HepG2 (cell line): Measurements from ENCODE around the gene HPD. TPM values are rescaled to one million over a fixed set of nuclear protein-coding genes. Genes with fewer than 3 reads are reported as not detected.
A peak's percentile ranks its signal among the peaks of the same experiment; 100 is the strongest.

Experiments
- ATAC-seq: fragments of 200-7000 bp; cut with Tn5 transposase; 3 replicates; pipeline ENCODE4 v1.9.1; 2020; ENCODE audit warnings: mild to moderate bottlenecking, moderate library complexity
- BruUV-seq: library from RNA; stranded (reverse); fragments of 400-500 nt; replicated peaks from 2 replicates; lab custom pipeline; 2021; lab: Mats Ljungman, UMichigan
- CTCF ChIA-PET: fragments of 300-600 bp; formaldehyde crosslinking; extraction: SDS; loops from one replicate; lab custom pipeline; 2021; ENCODE audit warnings: low total read pairs, inconsistent platforms, low intra/inter-chr PET ratio; lab: Yijun Ruan, JAX
- POLR2A ChIA-PET: fragments of 350-600 bp; sonication (Branson Sonifier 250); formaldehyde crosslinking; loops from one replicate; lab custom pipeline; 2020; ENCODE audit warnings: antibody characterized with exemption, inconsistent platforms; lab: Yijun Ruan, JAX
- DNase-seq: peaks from one replicate; pipeline ENCODE4 v3.0.0-alpha.2; 2015; ENCODE audit warnings: low spot score
- FAIRE-seq: peaks from 3 replicates; lab custom pipeline; 2011; peaks lifted over from hg19 to GRCh38; lab: Jason Lieb, UNC
- H2AFZ ChIP-seq: one replicate; pipeline ENCODE4 v1.6.1; 2011; ENCODE audit warnings: low read length, inconsistent platforms
- H3K27ac ChIP-seq: fragments of 300-600 bp; 3 replicates; pipeline ENCODE4 v1.8.0; 2011; ENCODE audit warnings: mixed run types, mild to moderate bottlenecking, mixed read lengths, low read length, inconsistent platforms; ENCODE audit not compliant: insufficient read depth; ENCODE audit errors: extremely low read length
- H3K27me3 ChIP-seq, 2 experiments: fragments of 200-600 bp in 1 of 2; 2 replicates in 1 of 2; 3 replicates in 1 of 2; pipeline versions ENCODE4 v1.6.0 to v1.8.0; 2011; ENCODE audit warnings: low read length in 2 of 2, mild to moderate bottlenecking in 2 of 2, moderate library complexity in 2 of 2, inconsistent platforms in 1 of 2; ENCODE audit not compliant: insufficient read depth in 2 of 2, control insufficient read depth in 1 of 2
- H3K36me3 ChIP-seq, 2 experiments: fragments of 200-600 bp in 1 of 2; replicated peaks in 1 of 2; 2 replicates in 1 of 2; 3 replicates in 1 of 2; pipeline versions ENCODE4 v1.5.1 to v1.8.0; 2011; ENCODE audit warnings: low read length in 2 of 2, inconsistent platforms in 1 of 2; ENCODE audit not compliant: insufficient read depth in 2 of 2, control insufficient read depth in 1 of 2
- H3K4me1 ChIP-seq: 2 replicates; pipeline ENCODE4 v1.5.1; 2012; ENCODE audit warnings: low read length, inconsistent platforms; ENCODE audit not compliant: insufficient read depth
- H3K4me2 ChIP-seq: 2 replicates; pipeline ENCODE4 v1.6.0; 2011; ENCODE audit warnings: low read depth, low read length, inconsistent platforms
- H3K4me3 ChIP-seq, 3 experiments: fragments of 200-600 bp in 1 of 3; sonication (generic), shearing (Covaris generic) in 1 of 3; replicated peaks in 1 of 3; 2 replicates each; pipeline ENCODE4 v1.5.1; 2011 to 2016; ENCODE audit warnings: low read length in 3 of 3, inconsistent platforms in 2 of 3, low read depth in 2 of 3, mild to moderate bottlenecking in 2 of 3, control low read depth in 1 of 3, mixed read lengths in 1 of 3; ENCODE audit not compliant: insufficient read depth in 1 of 3
- H3K79me2 ChIP-seq: one replicate; pipeline ENCODE4 v1.6.1; 2011; ENCODE audit warnings: low read length, inconsistent platforms; ENCODE audit not compliant: insufficient read depth
- H3K9ac ChIP-seq: 2 replicates; pipeline ENCODE4 v1.6.0; 2011; ENCODE audit warnings: mild to moderate bottlenecking, low read depth, low read length, inconsistent platforms; ENCODE audit not compliant: insufficient read depth
- H3K9me3 ChIP-seq: 2 replicates; pipeline ENCODE4 v1.5.1; 2012; ENCODE audit warnings: mild to moderate bottlenecking, low read length
- H4K20me1 ChIP-seq: 2 replicates; pipeline ENCODE4 v1.6.0; 2011; ENCODE audit warnings: inconsistent platforms, mild to moderate bottlenecking, low read length, moderate library complexity; ENCODE audit not compliant: insufficient read depth
- BATF2 ChIP-seq: sonication (generic); formaldehyde crosslinking; IDR thresholded peaks from 2 replicates; pipeline ENCODE4 v1.8.0; 2022; ENCODE audit warnings: mild to moderate bottlenecking, missing genetic modification reagents, moderate library complexity
- HNRNPK ChIP-seq: fragments of 200-400 bp; formaldehyde crosslinking; IDR thresholded peaks from 2 replicates; pipeline ENCODE4 v1.6.1; 2018; ENCODE audit warnings: low read length, low read depth, moderate library complexity, mild to moderate bottlenecking; ENCODE audit not compliant: poor library complexity, severe bottlenecking
- IRX3 ChIP-seq: sonication (generic); formaldehyde crosslinking; IDR thresholded peaks from 2 replicates; pipeline ENCODE4 v1.8.1; 2023; ENCODE audit warnings: mild to moderate bottlenecking, low read depth, missing genetic modification reagents, borderline replicate concordance
- MLX ChIP-seq: IDR thresholded peaks from 2 replicates; pipeline ENCODE4 v1.6.1; 2016
- NFE2L2 ChIP-seq: fragments of 150-350 bp; IDR thresholded peaks from 2 replicates; pipeline ENCODE4 v1.6.1; 2014; ENCODE audit warnings: low read length
- NR1H2 ChIP-seq: sonication (generic); formaldehyde crosslinking; IDR thresholded peaks from 2 replicates; pipeline ENCODE4 v1.8.1; 2022; ENCODE audit warnings: low read depth, missing genetic modification reagents, borderline replicate concordance
- SALL1 ChIP-seq: sonication (generic); formaldehyde crosslinking; IDR thresholded peaks from 2 replicates; pipeline ENCODE4 v1.8.0; 2022; ENCODE audit warnings: mild to moderate bottlenecking, missing genetic modification reagents
- TP53 ChIP-seq: sonication (generic); formaldehyde crosslinking; conservative IDR thresholded peaks from 2 replicates; pipeline ENCODE4 v1.4.0; 2020; ENCODE audit warnings: missing genetic modification reagents
- ZFP62 ChIP-seq: sonication (generic); formaldehyde crosslinking; IDR thresholded peaks from 2 replicates; pipeline ENCODE4 v1.4.0; 2020; ENCODE audit warnings: missing genetic modification reagents
- ZMYM2 ChIP-seq: sonication (generic); formaldehyde crosslinking; IDR thresholded peaks from 2 replicates; pipeline ENCODE4 v1.8.0; 2022; ENCODE audit warnings: mild to moderate bottlenecking, missing genetic modification reagents
- ZNF124 ChIP-seq: sonication (generic); formaldehyde crosslinking; IDR thresholded peaks from 2 replicates; pipeline ENCODE4 v1.4.0; 2020; ENCODE audit warnings: missing genetic modification reagents
- ZNF329 ChIP-seq: sonication (generic); formaldehyde crosslinking; IDR thresholded peaks from 2 replicates; pipeline ENCODE4 v1.9.0; 2021; ENCODE audit warnings: low read depth, mild to moderate bottlenecking, missing genetic modification reagents
- ZNF446 ChIP-seq: sonication (generic); formaldehyde crosslinking; IDR thresholded peaks from 2 replicates; pipeline ENCODE4 v1.5.0; 2020; ENCODE audit warnings: mild to moderate bottlenecking, missing genetic modification reagents
- ZNF563 ChIP-seq: sonication (generic); formaldehyde crosslinking; IDR thresholded peaks from 2 replicates; pipeline ENCODE4 v1.8.0; 2022; ENCODE audit warnings: mild to moderate bottlenecking, moderate library complexity, missing genetic modification reagents
- ZNF598 ChIP-seq: sonication (generic); formaldehyde crosslinking; IDR thresholded peaks from 2 replicates; pipeline ENCODE4 v1.5.1; 2020; ENCODE audit warnings: mild to moderate bottlenecking, missing genetic modification reagents, borderline replicate concordance
- ZNF773 ChIP-seq: sonication (generic); formaldehyde crosslinking; IDR thresholded peaks from 2 replicates; pipeline ENCODE4 v1.4.0; 2020; ENCODE audit warnings: missing genetic modification reagents, borderline replicate concordance
- ZNF780A ChIP-seq: sonication (generic); formaldehyde crosslinking; IDR thresholded peaks from 2 replicates; pipeline ENCODE4 v1.8.0; 2022; ENCODE audit warnings: mild to moderate bottlenecking, missing genetic modification reagents, moderate library complexity
- ZNF878 ChIP-seq: sonication (generic); formaldehyde crosslinking; IDR thresholded peaks from 2 replicates; pipeline ENCODE4 v1.8.1; 2023; ENCODE audit warnings: mild to moderate bottlenecking, missing genetic modification reagents, moderate library complexity
- ZSCAN31 ChIP-seq: sonication (generic); formaldehyde crosslinking; IDR thresholded peaks from 2 replicates; pipeline ENCODE4 v1.5.0; 2020; ENCODE audit warnings: low read depth, mild to moderate bottlenecking, missing genetic modification reagents
- ZUFSP ChIP-seq: sonication (generic); formaldehyde crosslinking; IDR thresholded peaks from 2 replicates; pipeline ENCODE4 v1.9.0; 2021; ENCODE audit warnings: missing genetic modification reagents, mild to moderate bottlenecking, borderline replicate concordance
- WGBS: methylation state at CpG from one replicate; pipeline ENCODE4 v1.1.6; 2017; ENCODE audit warnings: low lambda C conversion rate; 5-methylcytosine and 5-hydroxymethylcytosine counted together
- in situ Hi-C: cut with HindIII; loops from 2 replicates; pipeline ENCODE4 v1.10.0; 2017; ENCODE audit warnings: low pct_unique_long_range_greater_than_20kb; ENCODE audit not compliant: extremely low pct_ligation_motif_present
- intact Hi-C: fragments of 100-400 bp; cut with micrococcal nuclease; formaldehyde crosslinking; loops from one replicate; pipeline ENCODE4 v1.10.0; 2022; ENCODE audit not compliant: unreplicated experiment
- polyA plus RNA-seq, 8 experiments: library from polyadenylated mRNA; depleted of rRNA in 3 of 8; stranded (reverse) in 7 of 8; unstranded in 1 of 8; fragments of >200 nt; fragmentation: Illumina TruSeq in 4 of 8; extraction: Trizol in 4 of 8; gene quantifications; 2 replicates each; pipeline versions ENCODE4 v1.2.1 to v1.2.3, GENCODE V29; 2011 to 2016; ENCODE audit warnings: low read depth in 4 of 8, missing spikeins in 1 of 8, mixed read lengths in 1 of 8; ENCODE audit not compliant: insufficient read depth in 1 of 8
- total RNA-seq, 5 experiments: library from RNA; depleted of rRNA; stranded (reverse); fragments of >200 nt; fragmentation: Illumina TruSeq; extraction: Trizol; gene quantifications; 2 replicates each; pipeline ENCODE4 v1.2.3, GENCODE V29; 2016; ENCODE audit warnings: low read depth in 1 of 5

Gene HPD
- total and polyA plus RNA-seq, 2 of the 13 experiments (the other 11 are each of a cell fraction or from before 2014, with no cell fraction given): 120 to 195 TPM

- BruUV-seq: no TSS peak
- intact Hi-C loops (loop anchor here (1.0 kb wide), 3 partner anchors 17 to 99 kb away; no protein-coding TSS in a partner anchor), in situ Hi-C loops (no loop called here)
- ATAC-seq (peak; percentile 21), FAIRE-seq (peak; percentile 87), DNase-seq (peak; percentile 83)
- ChIA-PET POLR2A (interaction anchor here (0.8 to 14.0 kb wide), 15 partner anchors 11 to 109 kb away, joined by 3 to 393 read pairs (median 5); partner anchors contain the start of genes HPD, PSMD9, SETD1B and TMEM120B), CTCF (interaction anchor here (1.2 to 3.9 kb wide), 6 partner anchors 13 to 99 kb away, joined by 4 to 89 read pairs (median 21); partner anchors contain the start of gene PSMD9)
- H3K9me3 ChIP-seq: no peaks in the 10 kb centered on the region
- peak overlapping the region; percentile 85 for H3K27ac ChIP-seq
- 43% methylated on average over 7 of the region's 15 CpGs for WGBS
- peak overlapping the region; percentile 95 for H3K4me2 ChIP-seq
- H4K20me1 ChIP-seq: peaks cover 7% of the 10 kb centered on the region; the same call in 1 of the 2 replicates
- H3K27me3 ChIP-seq: no peaks in the 10 kb centered on the region
- H3K4me3 ChIP-seq: peak overlapping the region in 1 of 3 experiments; percentile 79; a peak in 2 of 6 replicates
- peaks cover 83% of the 10 kb centered on the region for H3K4me1 ChIP-seq
- peak overlapping the region; percentile 62 for H3K9ac ChIP-seq
- no peak overlapping the region for H2AFZ ChIP-seq
- H3K36me3 ChIP-seq: no peaks in the 10 kb centered on the region; a peak in 3 of 5 replicates
- peaks cover 49% of the 10 kb centered on the region for H3K79me2 ChIP-seq
- TF ChIP-seq NR1H2: no peak
- TF ChIP-seq ZNF563 (CRISPR knock-in tag): no peak
- no peak for TF ChIP-seq ZNF446 (CRISPR knock-in tag)
- no peak for TF ChIP-seq ZNF780A (CRISPR knock-in tag)
- TF ChIP-seq ZNF878 (CRISPR knock-in tag): no peak
- TF ChIP-seq ZNF773 (CRISPR knock-in tag): no peak
- TF ChIP-seq TP53 (CRISPR knock-in tag): no peak
- peak; percentile 62; the same call in 1 of the 2 replicates for TF ChIP-seq ZSCAN31
- no peak for TF ChIP-seq ZUFSP
- TF ChIP-seq IRX3 (CRISPR knock-in tag): no peak
- TF ChIP-seq ZFP62 (CRISPR knock-in tag): no peak
- peak; percentile 73; the same call in 1 of the 2 replicates for TF ChIP-seq SALL1 (CRISPR knock-in tag)
- TF ChIP-seq ZNF329 (CRISPR knock-in tag): no peak
- no peak for TF ChIP-seq BATF2 (CRISPR knock-in tag)
- no peak for TF ChIP-seq MLX (CRISPR knock-in tag)
- no peak for TF ChIP-seq HNRNPK
- TF ChIP-seq ZNF598 (CRISPR knock-in tag): no peak
- TF ChIP-seq ZMYM2: no peak
- TF ChIP-seq ZNF124: no peak
- no peak for TF ChIP-seq NFE2L2
Observed at GRCh38 chr12:121795034-121795968, 63.4 kb downstream of the HPD start.
